Measurements from ENCODE around the gene ZSWIM6. TPM values are rescaled to one million over a fixed set of nuclear protein-coding genes. Genes with fewer than 3 reads are reported as not detected.

The ZSWIM6 gene
- total and polyA plus RNA-seq, 2 experiments from 2014 or later = 3.9 to 6.0 TPM

GRCh38 chr5:61417340-61417739 lies 85.3 kb downstream of the ZSWIM6 start (continued):
- TF ChIP-seq, protein P1, sequence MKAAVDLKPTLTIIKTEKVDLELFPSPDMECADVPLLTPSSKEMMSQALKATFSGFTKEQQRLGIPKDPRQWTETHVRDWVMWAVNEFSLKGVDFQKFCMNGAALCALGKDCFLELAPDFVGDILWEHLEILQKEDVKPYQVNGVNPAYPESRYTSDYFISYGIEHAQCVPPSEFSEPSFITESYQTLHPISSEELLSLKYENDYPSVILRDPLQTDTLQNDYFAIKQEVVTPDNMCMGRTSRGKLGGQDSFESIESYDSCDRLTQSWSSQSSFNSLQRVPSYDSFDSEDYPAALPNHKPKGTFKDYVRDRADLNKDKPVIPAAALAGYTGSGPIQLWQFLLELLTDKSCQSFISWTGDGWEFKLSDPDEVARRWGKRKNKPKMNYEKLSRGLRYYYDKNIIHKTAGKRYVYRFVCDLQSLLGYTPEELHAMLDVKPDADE (IDR thresholded peaks at IDR 0.05) = no peak
- TF ChIP-seq ZNF114 (CRISPR knock-in tag; IDR thresholded peaks at IDR 0.05) = no peak
- no peak for TF ChIP-seq POLR2AphosphoS5 (IDR thresholded peaks at IDR 0.05; ENCODE audit: low read depth)
- TF ChIP-seq CTCF (conservative IDR thresholded peaks at IDR 0.05; ENCODE audit: low read depth in 2 of 2) = no peak
- no peak for TF ChIP-seq ZNF331 (CRISPR knock-in tag; IDR thresholded peaks at IDR 0.05; ENCODE audit: low read depth)
- TF ChIP-seq EZH2 (IDR thresholded peaks at IDR 0.05; ENCODE audit: low read depth, unreplicated experiment) = no peak

DNA sequence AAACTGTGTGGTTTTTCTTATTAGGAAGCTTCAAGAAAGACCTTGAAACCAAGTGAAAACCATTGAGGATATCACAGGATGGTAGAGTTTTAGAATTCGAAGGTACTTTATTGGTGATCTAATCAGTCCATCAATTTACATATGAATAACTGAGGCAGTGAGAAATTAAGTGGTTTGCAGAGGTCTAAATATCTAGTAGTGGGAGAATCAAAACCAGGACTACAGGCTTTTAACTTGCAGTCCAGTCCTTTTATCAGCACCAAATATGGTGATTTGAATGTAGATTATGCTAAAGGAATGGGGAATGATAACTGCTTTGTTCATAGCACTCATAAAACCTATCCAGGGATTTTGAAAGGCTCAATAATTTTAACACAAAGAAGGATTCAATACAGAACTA lies 85.8 kb downstream of the ZSWIM6 start:
- no peaks in the 10 kb centered on the region for H3K27me3 ChIP-seq (ENCODE audit: insufficient read depth)
- Mint-ChIP-seq H3K27me3 (ENCODE audit: insufficient read depth, low read depth, poor library complexity) (peaks cover 5% of the 10 kb centered on the region), H3K36me3 (ENCODE audit: low read depth) (peaks cover 6% of the 10 kb centered on the region; the same call in 2 of the 3 replicates), H3K9me3 (peaks cover 6% of the 10 kb centered on the region; the same call in 2 of the 3 replicates), H3K4me1 (peaks cover 43% of the 10 kb centered on the region), H3K4me3 (no peak overlapping the region), H3K27ac (no peak overlapping the region)
- H3K27ac ChIP-seq (ENCODE audit: low read depth) = no peak overlapping the region
- ATAC-seq = no peak
- peaks cover 46% of the 10 kb centered on the region for H3K4me1 ChIP-seq (ENCODE audit: insufficient read depth)
- H3K4me2 ChIP-seq = 0 out of 2 replicates have a peak overlapping the region, but pooled peaks have one; percentile 1
- no peaks in the 10 kb centered on the region for H3K9me2 ChIP-seq (ENCODE audit: insufficient read depth)
- H3K79me2 ChIP-seq (replicated peaks; ENCODE audit: insufficient read depth) = peaks cover 56% of the 10 kb centered on the region
- H4K20me1 ChIP-seq (replicated peaks; ENCODE audit: insufficient read depth) = no peaks in the 10 kb centered on the region
- H3K36me3 ChIP-seq (ENCODE audit: insufficient read depth) = no peaks in the 10 kb centered on the region
- no peak for DNase-seq (ENCODE audit: low spot score)
- no peak overlapping the region for H3K4me3 ChIP-seq
- H3F3A ChIP-seq (replicated peaks; ENCODE audit: low read depth) = no peaks in the 10 kb centered on the region
- H2AFZ ChIP-seq = no peak overlapping the region
- TF ChIP-seq, protein P1 (IDR thresholded peaks at IDR 0.05) = no peak
- TF ChIP-seq JUNB (IDR thresholded peaks at IDR 0.05; ENCODE audit: unreplicated experiment) = no peak
- TF ChIP-seq ZNF331 (CRISPR knock-in tag; IDR thresholded peaks at IDR 0.05; ENCODE audit: low read depth) = no peak
- no peak for TF ChIP-seq ZNF114 (CRISPR knock-in tag; IDR thresholded peaks at IDR 0.05)
- no peak for TF ChIP-seq EZH2phosphoT487 (IDR thresholded peaks at IDR 0.05; ENCODE audit: unreplicated experiment)
- TF ChIP-seq POLR2AphosphoS5 (IDR thresholded peaks at IDR 0.05; ENCODE audit: low read depth) = no peak
- TF ChIP-seq NANOG (IDR thresholded peaks at IDR 0.05; ENCODE audit: borderline replicate concordance) = no peak
- TF ChIP-seq EZH2 (IDR thresholded peaks at IDR 0.05; ENCODE audit: low read depth, unreplicated experiment) = no peak
- no peak for TF ChIP-seq STAT1 (IDR thresholded peaks at IDR 0.05; ENCODE audit: unreplicated experiment)
- TF ChIP-seq CTCF (conservative IDR thresholded peaks at IDR 0.05; ENCODE audit: low read depth in 2 of 2) = no peak
- no peak for TF ChIP-seq ZNF462 (CRISPR knock-in tag; IDR thresholded peaks at IDR 0.05)

Data from GM23338 (cell line).